GM13976 (cell line): ENCODE measurements around the gene BRD1.

ENCODE experiments used
- DNase-seq: peaks from one replicate; pipeline ENCODE4 v3.0.0; 2012; ENCODE audit warnings: low spot score
- in situ Hi-C: fragments of 300-500 bp; cut with MboI; formaldehyde crosslinking; loops from one replicate; pipeline ENCODE4 v1.12.0; 2022; ENCODE audit warnings: low sequenced_read_pairs, mixed read lengths, inconsistent platforms; ENCODE audit not compliant: unreplicated experiment
- TF ChIP-seq, protein P1 (sequence below): IDR thresholded peaks from 2 replicates; pipeline ENCODE4 v1.5.1; 2012; ENCODE audit warnings: borderline replicate concordance, mild to moderate bottlenecking; ENCODE audit not compliant: insufficient read depth; ENCODE audit errors: extremely low read depth, missing control alignments, control extremely low read depth

Gene BRD1

DNA sequence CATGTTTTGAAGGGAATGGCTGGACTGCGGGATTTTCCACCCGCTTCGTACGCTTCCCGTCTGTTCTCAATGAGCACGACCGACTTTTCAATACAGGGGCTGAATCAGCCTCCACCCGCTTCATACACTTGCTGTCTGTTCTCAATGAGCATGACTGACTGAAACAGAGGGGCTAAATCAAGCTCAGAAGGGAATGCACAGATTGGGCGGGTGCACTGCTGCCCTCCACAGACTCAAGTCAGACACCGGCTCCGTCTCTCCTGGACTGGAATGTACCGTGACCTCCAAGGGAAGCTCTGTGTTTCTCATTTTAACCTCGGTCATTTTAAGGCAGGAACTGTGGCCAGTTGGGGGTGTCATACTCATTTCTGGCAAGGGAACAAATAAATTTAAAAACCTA is 48.5 kb downstream of the BRD1 start:
- DNase-seq, result no peak
- in situ Hi-C loops, result no loop called here
- TF ChIP-seq, protein P1, sequence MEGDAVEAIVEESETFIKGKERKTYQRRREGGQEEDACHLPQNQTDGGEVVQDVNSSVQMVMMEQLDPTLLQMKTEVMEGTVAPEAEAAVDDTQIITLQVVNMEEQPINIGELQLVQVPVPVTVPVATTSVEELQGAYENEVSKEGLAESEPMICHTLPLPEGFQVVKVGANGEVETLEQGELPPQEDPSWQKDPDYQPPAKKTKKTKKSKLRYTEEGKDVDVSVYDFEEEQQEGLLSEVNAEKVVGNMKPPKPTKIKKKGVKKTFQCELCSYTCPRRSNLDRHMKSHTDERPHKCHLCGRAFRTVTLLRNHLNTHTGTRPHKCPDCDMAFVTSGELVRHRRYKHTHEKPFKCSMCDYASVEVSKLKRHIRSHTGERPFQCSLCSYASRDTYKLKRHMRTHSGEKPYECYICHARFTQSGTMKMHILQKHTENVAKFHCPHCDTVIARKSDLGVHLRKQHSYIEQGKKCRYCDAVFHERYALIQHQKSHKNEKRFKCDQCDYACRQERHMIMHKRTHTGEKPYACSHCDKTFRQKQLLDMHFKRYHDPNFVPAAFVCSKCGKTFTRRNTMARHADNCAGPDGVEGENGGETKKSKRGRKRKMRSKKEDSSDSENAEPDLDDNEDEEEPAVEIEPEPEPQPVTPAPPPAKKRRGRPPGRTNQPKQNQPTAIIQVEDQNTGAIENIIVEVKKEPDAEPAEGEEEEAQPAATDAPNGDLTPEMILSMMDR, result no peak

DNA sequence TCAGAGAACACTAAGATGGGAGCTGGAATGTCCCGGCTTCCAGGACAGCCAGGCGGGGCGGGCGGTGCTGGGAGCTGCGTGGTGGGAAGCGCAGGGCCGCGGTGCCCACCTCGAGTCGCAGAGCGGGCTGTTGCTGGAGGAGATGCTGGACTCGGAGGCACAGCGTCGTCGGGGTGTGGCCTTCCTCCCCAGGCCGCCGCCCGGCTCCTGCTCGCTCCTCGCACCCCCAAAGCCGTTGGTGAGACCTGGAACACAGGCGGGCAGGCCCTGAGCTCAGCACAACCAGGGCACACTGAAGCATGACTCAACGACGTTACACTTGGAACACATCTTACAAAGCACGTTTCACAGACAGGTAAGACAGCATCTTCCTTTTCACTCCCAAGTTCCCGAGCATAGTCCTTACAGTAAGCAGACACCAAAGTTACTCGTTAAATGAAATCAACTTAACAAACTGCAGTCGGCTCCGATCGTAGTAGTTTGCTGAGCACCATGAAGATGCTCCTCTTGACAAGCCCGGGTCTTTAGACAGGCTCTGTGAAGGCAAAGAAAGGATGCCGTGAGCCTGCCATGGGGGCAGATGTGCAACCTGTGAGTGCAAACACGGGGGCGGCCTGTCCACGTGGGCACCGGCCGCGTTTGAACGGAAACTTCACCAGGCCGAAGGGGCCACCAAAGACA is 50.0 kb downstream of the BRD1 start:
- DNase-seq, result no peak
- TF ChIP-seq, protein P1, result no peak
- in situ Hi-C loops, result no loop called here

DNA sequence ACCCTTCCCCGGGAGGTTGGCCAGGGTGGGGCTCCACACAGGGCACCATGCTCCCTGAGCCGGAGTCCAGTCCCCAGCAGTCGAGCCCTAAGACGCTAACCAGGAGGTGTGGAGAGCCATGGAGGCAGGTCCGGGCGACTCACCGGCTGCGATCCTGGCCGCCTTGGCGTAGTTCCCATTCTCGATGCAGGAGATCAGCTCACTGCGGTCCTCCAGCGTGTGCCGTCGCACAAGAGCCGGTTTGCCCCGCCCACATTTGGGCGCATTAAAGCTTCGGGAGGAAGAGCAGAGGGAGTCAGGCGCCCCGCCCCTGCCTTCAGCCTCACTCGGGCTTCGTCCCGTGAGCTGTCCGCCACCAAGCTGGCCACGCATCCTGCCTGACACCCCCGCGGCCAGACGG is 50.8 kb downstream of the BRD1 start:
- in situ Hi-C loops, result no loop called here
- TF ChIP-seq, protein P1, result no peak

DNA sequence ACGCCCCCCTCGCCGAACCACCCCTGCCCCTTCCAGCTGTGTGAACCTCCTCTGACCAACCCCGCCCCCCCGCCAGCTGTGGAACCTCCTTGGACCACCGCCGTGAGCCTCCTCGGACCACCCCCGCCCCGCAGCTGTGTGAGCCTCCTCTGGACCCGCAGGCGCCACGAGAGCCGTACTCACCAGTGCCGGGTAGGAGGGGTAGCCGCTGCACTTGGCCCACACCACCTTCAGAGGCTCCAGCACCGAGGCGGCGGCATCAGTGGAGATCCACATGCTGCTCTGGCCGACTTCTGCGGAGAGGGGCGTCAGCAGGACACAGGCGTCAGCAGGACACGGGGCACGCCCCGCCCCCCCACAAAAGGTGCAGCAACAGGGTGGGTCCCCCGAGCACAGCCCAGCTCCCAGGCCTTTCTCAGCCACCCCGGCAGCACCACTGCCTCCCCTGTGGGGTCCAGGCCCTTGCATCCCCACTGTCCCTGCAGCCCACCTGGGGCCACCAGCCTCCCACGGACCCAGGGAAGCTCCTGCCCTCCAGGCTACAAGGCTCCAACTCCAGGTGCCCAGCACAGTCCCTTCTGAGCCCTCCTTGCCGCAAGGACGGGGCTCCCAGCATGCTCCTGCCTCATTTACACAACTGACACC is 51.7 kb downstream of the BRD1 start:
- DNase-seq, result no peak
- in situ Hi-C loops, result no loop called here
- TF ChIP-seq, protein P1, result no peak

More for the DNA sequence above, 50.8 kb downstream of the BRD1 start:
- DNase-seq, result no peak

DNA sequence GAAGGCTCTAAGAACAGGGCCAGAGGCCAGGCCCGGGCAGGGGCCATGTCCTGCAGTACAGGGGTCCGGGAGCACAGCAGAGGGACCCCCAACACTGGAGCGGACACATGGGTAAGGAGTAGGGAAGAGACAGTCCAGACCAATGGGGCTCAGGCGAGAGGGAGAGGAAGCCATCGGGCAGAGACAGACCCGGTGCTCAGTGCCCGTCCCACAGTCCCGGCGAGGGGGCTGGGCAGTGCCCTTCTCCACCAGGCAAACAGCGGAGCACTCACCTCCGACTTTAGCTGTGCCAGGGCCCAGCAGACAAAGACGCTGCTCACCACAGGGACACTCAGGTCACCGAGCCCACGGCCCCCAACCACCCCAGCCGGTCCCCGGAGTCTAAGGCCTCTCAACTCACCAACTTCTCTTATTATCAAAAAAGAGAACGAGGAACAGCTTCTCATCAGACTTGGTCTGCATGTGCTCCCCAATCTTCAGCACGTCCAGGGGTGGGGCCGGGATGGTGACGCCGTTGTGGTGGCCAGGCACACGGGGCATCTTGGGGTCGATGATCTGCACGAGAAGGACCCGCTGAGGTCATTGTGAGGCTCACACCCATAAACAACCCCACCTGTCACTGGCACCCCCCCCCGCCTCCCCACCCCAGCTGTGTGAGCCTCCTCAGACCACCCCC is 52.3 kb downstream of the BRD1 start:
- in situ Hi-C loops, result no loop called here
- TF ChIP-seq, protein P1, result no peak
- no peak for DNase-seq

DNA sequence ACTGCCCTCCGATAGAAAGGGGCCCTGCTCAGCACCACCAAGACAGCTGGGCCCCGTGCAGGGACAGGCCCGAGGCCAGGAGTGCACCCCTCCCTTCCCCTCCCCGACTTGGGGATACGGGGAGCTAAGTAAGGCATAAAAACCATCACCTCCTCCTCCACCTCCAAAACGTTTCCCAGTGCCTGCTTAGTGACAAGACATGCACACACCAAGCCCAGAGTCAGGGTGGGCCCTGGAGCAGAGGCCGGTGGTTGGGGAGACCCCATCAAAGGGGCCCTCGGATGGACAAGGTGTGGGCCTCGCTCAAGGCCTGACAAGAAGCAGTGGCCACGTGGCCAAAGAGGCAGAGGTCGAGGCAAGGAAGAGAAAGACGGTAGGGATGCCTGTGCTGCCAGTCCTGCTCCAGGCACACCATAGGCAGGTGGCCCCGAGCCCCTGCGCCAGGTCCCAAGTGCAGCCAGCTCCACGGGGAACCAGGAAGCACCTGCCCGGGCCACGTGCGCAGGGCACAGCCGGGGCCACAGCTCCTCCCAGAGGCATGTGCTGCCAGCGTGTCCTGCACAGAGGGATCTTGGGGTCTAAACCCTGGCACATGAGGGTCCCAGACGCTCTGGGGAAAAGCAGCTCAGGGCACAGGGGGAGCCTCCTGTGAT is 53.0 kb downstream of the BRD1 start:
- in situ Hi-C loops, result loop anchor here (25.0 kb wide), 1 partner anchor 263 kb away; no protein-coding TSS in a partner anchor
- TF ChIP-seq, protein P1, result no peak
- no peak for DNase-seq
